T47D (cell line): ENCODE data around the gene SLC6A9.

Source experiments
- DNase-seq, 2 experiments: peaks; one replicate each; pipeline versions ENCODE4 v3.0.0 to v3.0.0-alpha.2; 2011 to 2012; ENCODE audit warnings: low read depth in 1 of 2, low spot score in 1 of 2
- JUND ChIP-seq: IDR thresholded peaks from 2 replicates; pipeline ENCODE4 v1.6.1; 2012; ENCODE audit warnings: low read depth
- in situ Hi-C: cut with HindIII; loops from 2 replicates; pipeline ENCODE4 v1.10.0; 2016; ENCODE audit warnings: low sequenced_read_pairs, low pct_unique_long_range_greater_than_20kb

SLC6A9 gene

DNA sequence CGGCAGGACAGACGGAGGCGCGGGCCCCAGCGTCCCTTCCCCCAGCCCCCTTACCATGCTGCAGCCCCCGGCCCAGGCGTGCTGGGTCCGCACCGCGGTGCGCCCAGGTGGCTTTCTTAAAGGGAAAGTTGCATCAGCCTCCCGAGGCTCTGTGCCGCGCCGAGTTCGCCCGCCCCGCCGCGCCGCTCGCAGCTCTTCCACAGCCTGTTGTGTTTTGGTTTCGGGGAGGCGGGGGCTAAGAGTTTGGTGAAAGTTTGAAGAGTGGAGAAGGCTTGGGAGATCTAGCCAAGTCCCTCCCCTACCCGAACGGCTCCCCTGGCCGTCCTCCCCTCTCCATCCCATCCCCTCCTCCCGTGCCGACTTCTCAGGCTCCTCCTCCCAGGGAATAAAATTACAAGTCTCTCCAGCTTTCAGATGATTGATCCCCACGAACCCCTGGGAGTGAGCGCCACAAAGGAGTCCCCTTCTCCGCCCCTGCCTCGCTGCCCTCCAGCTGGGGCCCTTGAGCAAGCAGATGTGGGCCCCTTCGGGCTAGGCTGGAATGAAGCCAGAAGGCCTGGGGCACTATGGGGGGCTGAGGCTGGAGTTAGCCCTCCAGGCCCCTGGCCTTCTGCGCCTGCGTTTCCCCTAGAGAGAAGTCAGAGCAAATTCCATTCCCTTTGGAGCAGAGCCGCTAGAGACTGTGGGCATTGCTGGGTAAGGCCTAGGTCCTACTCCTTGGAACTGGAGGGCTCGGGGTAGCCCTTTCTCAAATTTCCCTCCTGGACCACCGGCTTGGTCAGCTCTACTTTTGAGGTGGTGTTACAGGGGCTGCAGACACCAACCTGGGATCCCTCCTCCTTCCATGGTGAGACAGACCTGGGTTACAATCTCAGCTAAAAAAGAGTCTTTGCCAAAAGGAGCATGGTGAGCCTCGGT is at the start of gene SLC6A9:
Gene SLC6A9, minus strand, starts transcription at position 211 of the 918 bp plus-strand sequence. CDS start 7,185 bp downstream, outside the sequence.
- no peak for TF ChIP-seq JUND
- in situ Hi-C loops, result no loop called here
- DNase-seq, result peak; percentile 45 to 89

DNA sequence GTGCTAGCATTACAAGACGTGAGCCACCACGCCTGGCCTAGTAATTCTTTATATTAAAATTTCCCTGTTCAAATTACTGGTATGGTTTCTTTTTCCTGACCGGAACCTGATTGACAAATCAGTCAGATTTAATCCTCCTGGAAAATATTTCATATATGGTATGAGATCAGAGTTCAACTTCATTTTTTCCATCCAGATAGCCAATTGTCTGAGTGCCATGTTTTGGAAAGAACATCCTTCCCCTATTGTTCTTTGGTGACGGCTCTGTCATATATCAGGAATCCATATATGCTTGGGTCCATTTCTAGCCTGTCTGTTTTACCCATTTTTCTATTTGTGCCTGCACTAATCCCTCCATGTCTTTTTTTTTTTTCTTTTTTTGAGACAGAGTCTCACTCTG is 48.3 kb upstream of the SLC6A9 start:
- DNase-seq, result no peak
- no peak for TF ChIP-seq JUND
- in situ Hi-C loops, result no loop called here

GRCh38 chr1:44078104-44078503 is 46.8 kb upstream of the SLC6A9 start:
- in situ Hi-C loops, result no loop called here
- DNase-seq, result no peak
- no peak for TF ChIP-seq JUND

DNA sequence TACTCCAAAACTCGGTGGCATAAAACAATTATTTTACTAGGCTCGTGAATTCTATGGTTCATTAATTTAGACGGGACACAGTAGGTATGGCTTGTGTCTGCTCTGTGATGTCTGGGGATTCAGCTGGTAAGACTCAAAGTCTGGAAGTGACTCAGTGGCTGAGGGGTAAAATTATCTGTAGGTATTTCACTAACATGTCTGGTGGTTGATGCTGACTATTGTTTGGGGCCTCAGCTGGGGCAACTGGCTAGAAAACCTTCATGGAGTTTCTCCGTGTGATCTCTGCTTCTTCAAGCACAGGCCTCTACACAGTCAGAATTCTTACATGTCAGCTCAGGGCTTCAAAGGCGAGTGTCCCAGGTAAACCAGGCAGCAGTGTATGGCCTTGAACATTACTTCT is 46.2 kb upstream of the SLC6A9 start:
- DNase-seq, result no peak
- no peak for TF ChIP-seq JUND
- in situ Hi-C loops, result no loop called here

GRCh38 chr1:44076066-44076465 is 44.8 kb upstream of the SLC6A9 start:
- TF ChIP-seq JUND, result no peak
- DNase-seq, result no peak
- in situ Hi-C loops, result no loop called here

GRCh38 chr1:44074415-44074814 is 43.2 kb upstream of the SLC6A9 start:
- in situ Hi-C loops, result no loop called here
- DNase-seq, result no peak
- no peak for TF ChIP-seq JUND

DNA sequence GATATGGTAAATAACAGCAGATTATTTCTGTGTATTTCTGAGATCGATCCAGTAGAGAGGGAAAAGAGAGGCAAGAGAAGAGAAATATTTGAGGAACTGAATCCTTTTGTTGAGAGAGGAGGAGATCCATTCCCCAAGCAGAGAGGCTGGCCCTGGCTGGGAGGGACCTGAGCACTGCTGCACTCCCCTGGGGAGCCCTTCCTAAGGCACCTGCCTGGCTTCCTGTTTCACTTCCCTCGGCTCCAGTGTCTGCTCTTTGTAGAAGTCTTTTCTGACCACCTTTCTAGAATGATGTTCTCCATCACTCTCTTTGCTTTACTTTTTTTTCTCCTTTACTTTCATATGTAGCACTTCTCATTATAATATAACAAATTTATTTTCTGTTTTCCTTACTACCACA is 42.3 kb upstream of the SLC6A9 start:
- TF ChIP-seq JUND, result no peak
- in situ Hi-C loops, result no loop called here
- no peak for DNase-seq

DNA sequence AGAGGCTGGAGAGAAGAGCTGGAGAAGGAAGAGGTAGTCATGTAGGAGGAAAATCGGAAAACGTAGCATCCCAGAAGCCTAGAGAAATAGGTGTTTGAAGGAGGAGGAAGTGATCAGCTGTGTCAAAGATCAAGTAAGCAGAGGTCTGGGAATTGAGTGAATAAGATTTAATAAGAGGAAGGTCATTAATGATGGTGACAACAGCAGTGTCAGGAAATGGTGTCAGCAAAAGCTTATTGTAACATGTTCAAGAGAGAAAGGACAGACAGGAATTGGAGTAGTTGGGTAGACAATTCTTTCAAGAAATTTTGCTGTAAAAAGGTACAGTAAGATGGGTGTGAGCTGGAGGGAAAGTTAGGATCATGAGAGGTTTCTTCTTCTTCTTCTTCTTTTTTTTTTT is 41.6 kb upstream of the SLC6A9 start:
- in situ Hi-C loops, result no loop called here
- TF ChIP-seq JUND, result no peak
- DNase-seq, result no peak

DNA sequence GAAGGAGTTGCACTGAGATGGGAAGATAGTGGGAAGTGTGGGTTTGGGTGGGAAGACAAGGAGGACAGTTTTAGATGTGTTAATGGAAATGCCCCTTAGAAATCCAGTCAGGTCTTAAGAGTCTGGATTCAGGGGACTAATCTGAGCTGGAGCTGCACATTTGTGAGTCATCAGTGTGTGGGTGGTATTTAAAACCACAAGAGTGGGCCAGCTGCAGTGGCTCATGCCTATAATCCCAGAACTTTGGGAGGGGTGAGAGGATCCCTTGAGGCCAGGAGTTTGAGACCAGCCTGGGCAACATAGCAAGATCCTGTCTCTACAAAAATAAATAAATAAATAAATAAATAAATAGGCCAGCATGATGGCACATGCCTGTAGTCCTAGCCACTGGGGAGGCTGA is 40.9 kb upstream of the SLC6A9 start:
- in situ Hi-C loops, result no loop called here
- no peak for TF ChIP-seq JUND
- DNase-seq, result no peak

GRCh38 chr1:44071461-44071860 is 40.2 kb upstream of the SLC6A9 start:
- no peak for DNase-seq
- in situ Hi-C loops, result no loop called here
- no peak for TF ChIP-seq JUND

DNA sequence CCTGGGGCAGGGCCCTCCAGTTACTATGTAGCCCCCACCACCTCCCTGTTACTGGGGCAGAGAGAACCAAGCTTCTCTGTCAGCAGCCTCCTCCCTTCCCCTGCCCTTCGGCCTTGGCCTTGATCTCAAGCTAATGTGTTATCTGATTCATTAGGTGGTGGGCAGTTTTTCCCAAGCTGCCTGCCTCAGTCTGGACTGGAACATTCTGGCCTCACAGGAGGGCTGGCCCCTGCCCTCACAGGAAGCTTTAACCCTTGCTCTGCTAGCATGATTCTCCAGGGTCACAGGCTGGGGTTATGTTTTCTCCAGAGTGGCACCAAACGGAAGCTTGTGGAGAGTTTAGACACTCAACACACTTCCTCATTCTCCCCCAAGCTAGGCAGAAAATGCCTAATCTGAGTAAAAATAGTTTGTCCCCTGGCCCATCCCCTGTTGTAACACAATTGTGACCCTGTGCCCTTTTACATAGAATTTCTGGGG is 37.2 kb upstream of the SLC6A9 start:
- no peak for TF ChIP-seq JUND
- DNase-seq, result no peak
- in situ Hi-C loops, result no loop called here

DNA sequence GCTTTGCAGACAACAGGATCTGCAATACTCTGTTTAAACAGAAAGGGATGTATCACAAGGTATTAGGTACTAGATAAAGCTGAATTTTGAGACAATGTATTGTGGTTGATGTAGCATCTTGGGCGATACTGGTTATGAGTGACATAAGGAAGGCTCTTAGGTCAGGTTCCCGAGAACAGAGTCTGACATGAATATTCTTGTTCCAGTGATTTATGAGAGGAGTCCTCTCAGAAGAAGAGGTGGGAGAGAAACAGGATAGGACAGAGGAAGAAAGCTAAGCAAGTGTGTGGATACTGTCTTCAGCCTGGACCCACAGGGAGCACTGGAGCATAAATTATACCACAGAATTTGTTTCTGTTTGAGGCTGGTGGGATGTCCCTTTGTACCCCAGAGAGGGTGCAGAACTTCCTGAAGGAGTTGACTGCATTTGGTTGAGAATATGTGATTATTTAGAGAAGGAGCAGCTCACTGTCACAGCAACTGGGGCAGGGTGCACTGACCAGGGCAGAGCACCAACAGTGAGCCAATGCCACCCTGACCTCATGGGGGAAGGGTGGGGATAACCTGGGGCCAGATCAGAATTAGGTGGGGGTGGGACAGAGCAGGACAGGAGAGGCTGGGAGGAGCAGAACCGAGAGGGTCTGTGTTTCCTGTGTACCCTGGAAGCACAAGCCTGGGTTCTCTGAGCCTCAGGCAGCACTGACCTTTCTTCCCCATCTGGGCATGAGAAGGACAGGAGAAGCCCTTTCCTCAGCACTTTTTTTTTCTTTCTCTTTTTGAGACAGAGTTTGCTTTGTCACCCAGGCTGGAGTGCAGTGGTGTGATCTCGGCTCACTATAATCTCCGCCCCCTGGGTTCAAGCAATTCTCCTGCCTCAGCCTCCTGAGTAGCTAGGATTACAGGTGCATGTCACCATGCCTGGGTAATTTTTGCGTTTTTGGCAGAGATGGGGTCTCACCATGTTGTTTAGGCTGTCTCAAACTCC is 36.3 kb upstream of the SLC6A9 start:
- in situ Hi-C loops, result no loop called here
- peak in 1 of 2 experiments; percentile 25 for DNase-seq
- no peak for TF ChIP-seq JUND
